A673 (cell line): ENCODE results near the gene HOXC5.

Experiments
- EZH2 ChIP-seq: fragments of 200-600 bp; sonication (generic); IDR thresholded peaks from 2 replicates; pipeline ENCODE4 v1.6.1; 2017; ENCODE audit warnings: borderline replicate concordance, low read depth, mild to moderate bottlenecking, mixed read lengths, antibody characterized with exemption, low read length; ENCODE audit not compliant: poor library complexity, severe bottlenecking
- TF ChIP-seq, protein P1 (sequence below): fragments of 300-800, 200-600 bp; sonication (generic); conservative IDR thresholded peaks from 2 replicates; pipeline ENCODE4 v1.5.1; 2017; ENCODE audit warnings: low read depth, mild to moderate bottlenecking, antibody characterized with exemption, low read length, moderate library complexity, mixed read lengths

DNA sequence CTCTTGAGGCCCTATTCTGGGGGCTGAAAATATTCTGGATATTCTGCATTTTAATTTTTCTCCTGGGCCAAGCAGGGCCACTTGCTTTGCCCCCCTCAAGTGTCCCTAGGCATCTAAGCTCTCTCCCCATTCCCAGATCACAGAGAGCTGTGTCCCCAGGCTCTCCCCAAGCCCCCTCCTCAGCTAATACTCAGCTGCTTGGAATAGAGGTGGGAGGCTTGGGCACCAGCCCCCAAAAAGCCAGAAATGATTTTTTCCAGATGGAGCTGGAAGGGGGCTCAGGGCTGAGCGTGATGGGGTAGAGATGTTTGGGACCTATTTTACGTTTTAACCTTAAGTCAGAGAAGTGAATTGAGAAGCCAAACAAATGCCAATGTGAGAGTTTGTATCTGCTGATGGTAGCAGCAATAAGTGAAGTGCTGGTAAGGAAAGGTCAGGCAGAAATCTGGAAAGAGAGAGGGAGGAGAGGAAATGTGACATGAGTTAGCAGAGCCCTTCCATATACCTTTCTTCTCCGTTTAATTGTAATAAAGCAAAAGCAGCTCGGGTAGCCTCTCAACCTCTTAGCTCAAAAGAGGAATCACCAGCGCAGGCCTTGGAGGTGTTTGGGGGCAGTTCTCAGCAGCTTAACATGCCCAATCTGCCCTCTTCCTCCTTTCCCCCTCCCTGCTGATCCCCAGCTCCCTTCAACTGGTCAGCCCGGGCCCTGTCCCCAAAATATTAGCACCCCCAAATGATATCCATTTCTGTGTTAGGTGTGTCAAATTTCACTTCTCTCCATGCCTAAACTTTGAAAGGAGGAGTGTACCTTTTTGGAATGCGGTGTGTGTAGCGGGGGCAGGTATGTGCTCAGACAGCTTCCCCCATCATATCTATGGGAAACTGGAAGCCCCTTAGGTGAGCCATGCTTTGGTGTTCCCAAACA lies 9.6 kb upstream of the HOXC5 start:
- TF ChIP-seq, protein P1, sequence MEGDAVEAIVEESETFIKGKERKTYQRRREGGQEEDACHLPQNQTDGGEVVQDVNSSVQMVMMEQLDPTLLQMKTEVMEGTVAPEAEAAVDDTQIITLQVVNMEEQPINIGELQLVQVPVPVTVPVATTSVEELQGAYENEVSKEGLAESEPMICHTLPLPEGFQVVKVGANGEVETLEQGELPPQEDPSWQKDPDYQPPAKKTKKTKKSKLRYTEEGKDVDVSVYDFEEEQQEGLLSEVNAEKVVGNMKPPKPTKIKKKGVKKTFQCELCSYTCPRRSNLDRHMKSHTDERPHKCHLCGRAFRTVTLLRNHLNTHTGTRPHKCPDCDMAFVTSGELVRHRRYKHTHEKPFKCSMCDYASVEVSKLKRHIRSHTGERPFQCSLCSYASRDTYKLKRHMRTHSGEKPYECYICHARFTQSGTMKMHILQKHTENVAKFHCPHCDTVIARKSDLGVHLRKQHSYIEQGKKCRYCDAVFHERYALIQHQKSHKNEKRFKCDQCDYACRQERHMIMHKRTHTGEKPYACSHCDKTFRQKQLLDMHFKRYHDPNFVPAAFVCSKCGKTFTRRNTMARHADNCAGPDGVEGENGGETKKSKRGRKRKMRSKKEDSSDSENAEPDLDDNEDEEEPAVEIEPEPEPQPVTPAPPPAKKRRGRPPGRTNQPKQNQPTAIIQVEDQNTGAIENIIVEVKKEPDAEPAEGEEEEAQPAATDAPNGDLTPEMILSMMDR, result no peak
- TF ChIP-seq EZH2, result no peak
